ENCODE data around the gene LIPC.

DNA sequence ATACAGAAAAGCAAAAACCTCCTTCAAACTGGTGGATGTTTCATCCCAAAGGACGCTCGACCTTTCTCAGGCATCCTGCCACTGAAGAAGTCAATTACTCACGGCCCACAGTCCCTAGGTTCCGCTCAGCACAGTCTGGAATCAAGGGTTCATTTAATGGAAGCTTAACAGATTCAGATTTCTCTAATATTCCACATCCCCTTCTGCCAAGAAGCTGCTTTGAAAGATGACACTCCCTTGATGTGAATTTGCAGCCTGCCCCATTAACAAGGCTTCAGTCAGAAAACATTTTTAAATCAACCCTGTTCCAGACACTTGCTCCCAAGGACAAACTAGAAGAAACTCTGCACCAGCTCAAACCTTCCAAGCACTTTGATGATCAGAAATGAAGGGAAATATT, 81.2 kb downstream of the LIPC start:
- TF ChIP-seq CTCF (IDR thresholded peaks at IDR 0.05) (no peak), POLR2A (IDR thresholded peaks at IDR 0.05) (no peak)

Data from testis (tissue), 2 donors.